ENCODE measurements around the gene ZIC1.

GRCh38 chr3:147380977-147381376 is 28.2 kb upstream of the ZIC1 start:
- no peak for TF ChIP-seq POLR2A (IDR thresholded peaks at IDR 0.05)
- TF ChIP-seq, protein P1, sequence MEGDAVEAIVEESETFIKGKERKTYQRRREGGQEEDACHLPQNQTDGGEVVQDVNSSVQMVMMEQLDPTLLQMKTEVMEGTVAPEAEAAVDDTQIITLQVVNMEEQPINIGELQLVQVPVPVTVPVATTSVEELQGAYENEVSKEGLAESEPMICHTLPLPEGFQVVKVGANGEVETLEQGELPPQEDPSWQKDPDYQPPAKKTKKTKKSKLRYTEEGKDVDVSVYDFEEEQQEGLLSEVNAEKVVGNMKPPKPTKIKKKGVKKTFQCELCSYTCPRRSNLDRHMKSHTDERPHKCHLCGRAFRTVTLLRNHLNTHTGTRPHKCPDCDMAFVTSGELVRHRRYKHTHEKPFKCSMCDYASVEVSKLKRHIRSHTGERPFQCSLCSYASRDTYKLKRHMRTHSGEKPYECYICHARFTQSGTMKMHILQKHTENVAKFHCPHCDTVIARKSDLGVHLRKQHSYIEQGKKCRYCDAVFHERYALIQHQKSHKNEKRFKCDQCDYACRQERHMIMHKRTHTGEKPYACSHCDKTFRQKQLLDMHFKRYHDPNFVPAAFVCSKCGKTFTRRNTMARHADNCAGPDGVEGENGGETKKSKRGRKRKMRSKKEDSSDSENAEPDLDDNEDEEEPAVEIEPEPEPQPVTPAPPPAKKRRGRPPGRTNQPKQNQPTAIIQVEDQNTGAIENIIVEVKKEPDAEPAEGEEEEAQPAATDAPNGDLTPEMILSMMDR (IDR thresholded peaks at IDR 0.05), result no peak
